ENCODE measurements around the gene PLN.

- TF ChIP-seq CTCF (optimal IDR thresholded peaks at IDR 0.05 in 1 of 3, IDR thresholded peaks at IDR 0.05 in 1 of 3, conservative IDR thresholded peaks at IDR 0.05 in 1 of 3; ENCODE audit: extremely low read depth in 1 of 3, insufficient read depth in 2 of 3, low read length in 3 of 3): no peak
- no peak for TF ChIP-seq EZH2 (IDR thresholded peaks at IDR 0.05; ENCODE audit: low read length)
Measured at GRCh38 chr6:118529756-118530155, 18.3 kb upstream of the PLN start.
